ENCODE data around the gene ACOX3.

Gene ACOX3

DNA sequence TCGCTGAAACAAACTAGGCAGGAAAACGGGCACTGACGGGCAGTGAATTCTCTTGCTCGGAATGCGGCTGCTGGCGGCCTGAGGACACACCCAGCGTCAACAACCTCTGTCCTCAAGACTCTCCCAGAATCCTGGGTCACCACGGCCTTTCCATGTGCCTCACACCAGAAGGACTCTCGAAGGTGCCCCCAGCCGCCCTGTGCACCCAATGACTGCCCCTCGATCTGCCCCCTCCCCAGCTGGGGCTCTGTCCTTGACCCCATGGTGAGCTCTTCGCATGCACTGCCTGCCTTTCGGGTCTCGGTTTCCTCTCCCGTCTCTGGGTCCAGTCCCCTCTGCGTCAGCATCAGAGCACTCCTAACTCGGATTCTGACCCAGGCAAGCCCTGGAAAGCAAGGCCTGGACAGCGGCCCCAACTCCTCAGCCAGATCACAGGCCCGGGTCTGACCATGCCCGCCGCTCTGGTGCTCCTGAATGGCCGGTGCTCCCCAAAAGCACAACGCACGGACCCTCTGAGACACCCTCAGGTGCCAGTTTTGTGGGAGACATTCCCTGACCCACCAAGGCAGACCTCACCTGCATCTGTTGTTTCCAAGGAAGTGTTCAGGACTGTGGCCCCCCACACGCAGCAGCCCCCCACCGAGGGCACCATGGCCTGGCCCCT is 56.0 kb downstream of the ACOX3 start:
- H4K20me1 ChIP-seq (ENCODE audit: insufficient read depth): no peaks in the 10 kb centered on the region
- no peak overlapping the region for H3K4me2 ChIP-seq
- H3K4me3 ChIP-seq (IDR thresholded peaks at IDR 0.05; ENCODE audit: insufficient read depth, low read depth, low read length): no peak overlapping the region
- H3K27me3 ChIP-seq (ENCODE audit: insufficient read depth, low read depth): no peaks in the 10 kb centered on the region
- H3K79me2 ChIP-seq (ENCODE audit: insufficient read depth, low read depth): no peaks in the 10 kb centered on the region
- H3K9ac ChIP-seq: no peak overlapping the region
- no peak overlapping the region for H2AFZ ChIP-seq (ENCODE audit: low read depth)
- H3K27ac ChIP-seq: no peak overlapping the region
- no peaks in the 10 kb centered on the region for H3K4me1 ChIP-seq (ENCODE audit: low read depth, poor library complexity, severe bottlenecking)
- TF ChIP-seq, protein P1, sequence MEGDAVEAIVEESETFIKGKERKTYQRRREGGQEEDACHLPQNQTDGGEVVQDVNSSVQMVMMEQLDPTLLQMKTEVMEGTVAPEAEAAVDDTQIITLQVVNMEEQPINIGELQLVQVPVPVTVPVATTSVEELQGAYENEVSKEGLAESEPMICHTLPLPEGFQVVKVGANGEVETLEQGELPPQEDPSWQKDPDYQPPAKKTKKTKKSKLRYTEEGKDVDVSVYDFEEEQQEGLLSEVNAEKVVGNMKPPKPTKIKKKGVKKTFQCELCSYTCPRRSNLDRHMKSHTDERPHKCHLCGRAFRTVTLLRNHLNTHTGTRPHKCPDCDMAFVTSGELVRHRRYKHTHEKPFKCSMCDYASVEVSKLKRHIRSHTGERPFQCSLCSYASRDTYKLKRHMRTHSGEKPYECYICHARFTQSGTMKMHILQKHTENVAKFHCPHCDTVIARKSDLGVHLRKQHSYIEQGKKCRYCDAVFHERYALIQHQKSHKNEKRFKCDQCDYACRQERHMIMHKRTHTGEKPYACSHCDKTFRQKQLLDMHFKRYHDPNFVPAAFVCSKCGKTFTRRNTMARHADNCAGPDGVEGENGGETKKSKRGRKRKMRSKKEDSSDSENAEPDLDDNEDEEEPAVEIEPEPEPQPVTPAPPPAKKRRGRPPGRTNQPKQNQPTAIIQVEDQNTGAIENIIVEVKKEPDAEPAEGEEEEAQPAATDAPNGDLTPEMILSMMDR (conservative IDR thresholded peaks at IDR 0.05; ENCODE audit: low read depth, low read length): no peak
- no peaks in the 10 kb centered on the region for H3K36me3 ChIP-seq (ENCODE audit: insufficient read depth)

DNA sequence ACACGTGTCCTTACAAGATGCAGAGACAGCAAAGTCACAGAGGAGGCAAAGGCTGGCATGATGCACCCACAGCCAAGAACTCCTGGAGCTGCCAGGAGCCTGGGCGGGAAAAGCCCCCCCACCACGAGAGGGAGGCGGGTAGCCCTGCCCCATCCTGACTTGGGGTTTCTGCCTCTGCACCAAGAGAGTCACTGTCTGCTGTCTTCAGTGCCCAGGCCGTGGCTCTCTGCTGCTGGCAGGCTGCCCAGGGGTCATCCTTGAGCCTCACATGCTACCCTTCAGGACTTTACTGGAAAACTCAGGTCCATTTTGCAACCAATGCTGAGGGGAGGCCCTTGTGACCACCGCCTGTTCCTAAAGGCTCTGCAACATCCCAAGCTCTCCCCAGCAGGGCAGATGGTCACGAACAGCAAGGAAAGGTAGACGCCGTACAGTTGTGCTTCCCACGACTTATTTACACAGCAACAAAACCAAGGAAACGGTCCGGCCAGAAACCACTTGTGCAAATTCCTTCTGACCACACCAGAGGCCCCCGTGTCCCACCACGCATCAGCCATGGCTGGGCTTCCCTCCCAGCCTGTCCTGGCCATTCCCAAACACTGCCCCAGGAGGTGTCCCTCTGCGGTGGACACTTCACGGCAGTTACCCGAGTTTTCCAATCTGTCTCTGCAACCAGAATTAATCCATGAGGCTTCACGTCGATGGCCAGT is 56.9 kb downstream of the ACOX3 start:
- no peak overlapping the region for H3K4me2 ChIP-seq

DNA sequence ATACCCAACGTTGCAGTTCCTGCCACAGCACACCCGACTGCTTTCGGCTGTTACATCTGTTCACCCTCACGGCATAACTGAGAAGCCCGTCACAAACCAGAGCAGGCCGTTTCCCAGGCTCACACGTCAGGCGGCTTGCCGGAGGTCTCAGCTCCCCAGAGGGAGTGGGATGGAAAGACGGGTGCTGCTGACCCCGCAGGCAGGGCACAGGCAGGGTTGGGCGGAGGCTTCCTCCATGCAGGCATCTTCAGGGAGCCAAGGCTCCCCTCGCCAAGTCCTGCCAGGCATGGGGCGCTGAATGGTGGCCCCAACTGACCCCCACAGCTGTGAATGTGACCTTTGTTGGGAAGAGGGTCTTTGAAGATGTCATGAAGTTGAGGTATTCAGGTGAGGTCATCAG is 57.5 kb downstream of the ACOX3 start:
- no peaks in the 10 kb centered on the region for H3K27me3 ChIP-seq (ENCODE audit: insufficient read depth, low read depth)
- TF ChIP-seq, protein P1 (conservative IDR thresholded peaks at IDR 0.05; ENCODE audit: low read depth, low read length): no peak
- no peak overlapping the region for H2AFZ ChIP-seq (ENCODE audit: low read depth)
- no peaks in the 10 kb centered on the region for H3K79me2 ChIP-seq (ENCODE audit: insufficient read depth, low read depth)
- no peaks in the 10 kb centered on the region for H4K20me1 ChIP-seq (ENCODE audit: insufficient read depth)
- no peaks in the 10 kb centered on the region for H3K36me3 ChIP-seq (ENCODE audit: insufficient read depth)
- H3K4me3 ChIP-seq (IDR thresholded peaks at IDR 0.05; ENCODE audit: insufficient read depth, low read depth, low read length): no peak overlapping the region
- no peak overlapping the region for H3K4me2 ChIP-seq
- no peak overlapping the region for H3K9ac ChIP-seq
- no peak overlapping the region for H3K27ac ChIP-seq
- H3K4me1 ChIP-seq (ENCODE audit: low read depth, poor library complexity, severe bottlenecking): no peaks in the 10 kb centered on the region

More for the DNA sequence above, 56.9 kb downstream of the ACOX3 start:
- Histone ChIP-seq H3K4me3 (IDR thresholded peaks at IDR 0.05; ENCODE audit: insufficient read depth, low read depth, low read length) (no peak overlapping the region), H3K79me2 (ENCODE audit: insufficient read depth, low read depth) (no peaks in the 10 kb centered on the region), H3K9ac (no peak overlapping the region), H2AFZ (ENCODE audit: low read depth) (no peak overlapping the region), H3K36me3 (ENCODE audit: insufficient read depth) (no peaks in the 10 kb centered on the region), H3K27me3 (ENCODE audit: insufficient read depth, low read depth) (no peaks in the 10 kb centered on the region), H3K4me1 (ENCODE audit: low read depth, poor library complexity, severe bottlenecking) (no peaks in the 10 kb centered on the region), H4K20me1 (ENCODE audit: insufficient read depth) (no peaks in the 10 kb centered on the region), H3K27ac (no peak overlapping the region)
- TF ChIP-seq, protein P1 (conservative IDR thresholded peaks at IDR 0.05; ENCODE audit: low read depth, low read length): no peak

DNA sequence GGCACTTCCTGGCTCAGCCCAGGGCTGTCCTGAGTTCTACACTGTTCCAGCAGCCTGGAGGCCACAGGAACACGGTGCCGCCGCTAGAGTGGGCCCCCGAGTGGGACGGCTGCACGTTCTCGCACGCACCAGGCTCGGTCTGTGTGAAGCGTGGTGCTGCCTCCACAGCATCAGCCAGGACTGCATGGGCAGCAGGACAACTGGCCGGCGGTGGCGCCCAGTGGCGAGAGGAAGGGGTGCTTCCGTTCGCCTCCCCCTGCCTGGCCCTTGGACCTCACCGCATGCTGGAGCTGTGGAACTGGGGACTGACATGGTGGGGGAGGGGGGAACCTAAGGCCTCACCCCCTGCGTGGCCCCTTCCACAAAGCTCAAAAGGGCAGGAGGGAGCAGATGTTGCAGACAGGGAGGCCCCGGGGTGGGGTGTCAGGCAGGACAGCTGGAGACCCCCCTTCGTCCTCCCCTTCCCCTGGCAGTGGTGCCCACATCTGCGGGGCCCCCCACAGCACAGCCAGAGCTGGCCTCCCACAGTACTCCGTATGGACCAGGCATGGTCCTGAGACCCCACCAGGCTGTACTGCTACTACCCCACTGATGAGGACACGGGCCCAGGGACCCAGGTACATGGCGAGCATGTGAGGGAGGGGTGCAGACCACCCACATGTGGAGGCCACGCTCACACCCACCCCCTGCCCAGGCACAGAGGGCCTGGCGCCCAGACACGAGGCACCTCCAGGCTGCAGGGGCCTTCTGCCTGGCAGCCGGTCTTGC is 58.5 kb downstream of the ACOX3 start:
- H3K79me2 ChIP-seq (ENCODE audit: insufficient read depth, low read depth): no peaks in the 10 kb centered on the region
- no peaks in the 10 kb centered on the region for H4K20me1 ChIP-seq (ENCODE audit: insufficient read depth)
- no peak overlapping the region for H2AFZ ChIP-seq (ENCODE audit: low read depth)
- no peak overlapping the region for H3K9ac ChIP-seq
- no peak overlapping the region for H3K27ac ChIP-seq
- no peak overlapping the region for H3K4me3 ChIP-seq (IDR thresholded peaks at IDR 0.05; ENCODE audit: insufficient read depth, low read depth, low read length)
- no peaks in the 10 kb centered on the region for H3K36me3 ChIP-seq (ENCODE audit: insufficient read depth)
- no peaks in the 10 kb centered on the region for H3K27me3 ChIP-seq (ENCODE audit: insufficient read depth, low read depth)
- no peaks in the 10 kb centered on the region for H3K4me1 ChIP-seq (ENCODE audit: low read depth, poor library complexity, severe bottlenecking)
- TF ChIP-seq, protein P1 (conservative IDR thresholded peaks at IDR 0.05; ENCODE audit: low read depth, low read length): no peak
- H3K4me2 ChIP-seq: no peak overlapping the region

All from KMS-11 (cell line).